PC-9 (cell line): ENCODE data around the gene LACTB.

ENCODE experiments used
- CTCF ChIP-seq: fragments of 200-600 bp; sonication (generic); conservative IDR thresholded peaks from 2 replicates; pipeline ENCODE4 v1.6.1; 2017; ENCODE audit warnings: mixed run types, antibody characterized with exemption, mild to moderate bottlenecking, moderate library complexity
- EZH2 ChIP-seq: fragments of 200-600 bp; sonication (generic); IDR thresholded peaks from 2 replicates; pipeline ENCODE4 v1.8.0; 2017; ENCODE audit warnings: antibody characterized with exemption, low read depth

GRCh38 chr15:63082366-63082765 lies 39.3 kb upstream of the LACTB start:
- TF ChIP-seq CTCF (no peak), EZH2 (no peak)
